DOHH2 (cell line): ENCODE measurements around the gene DCLK2.

Experiments used
- H3F3A ChIP-seq: fragments of 200-600 bp; sonication (generic), shearing (Covaris generic); 2 replicates; pipeline ENCODE4 v1.6.0; 2016; ENCODE audit warnings: antibody characterized with exemption, mild to moderate bottlenecking; ENCODE audit not compliant: control insufficient read depth, insufficient read depth
- H3K27ac ChIP-seq: fragments of 200-600 bp; sonication (generic); 2 replicates; pipeline ENCODE4 v1.5.1; 2014; ENCODE audit warnings: low read depth, mild to moderate bottlenecking, low read length, moderate library complexity
- H3K27me3 ChIP-seq: fragments of 200-600 bp; sonication (generic); 2 replicates; pipeline ENCODE4 v1.6.1; 2014; ENCODE audit warnings: mild to moderate bottlenecking, low read length, mixed read lengths; ENCODE audit not compliant: control insufficient read depth
- H3K36me3 ChIP-seq: fragments of 200-600 bp; sonication (generic); 2 replicates; pipeline ENCODE4 v1.6.1; 2014; ENCODE audit warnings: mild to moderate bottlenecking, low read length, moderate library complexity, mixed read lengths; ENCODE audit not compliant: control insufficient read depth
- H3K4me1 ChIP-seq: fragments of 200-600 bp; sonication (generic); 2 replicates; pipeline ENCODE4 v1.6.1; 2014; ENCODE audit warnings: mild to moderate bottlenecking, low read length, mixed read lengths; ENCODE audit not compliant: control insufficient read depth
- H3K4me2 ChIP-seq: fragments of 200-600 bp; sonication (generic); 2 replicates; pipeline ENCODE4 v1.6.0; 2014; ENCODE audit warnings: mild to moderate bottlenecking, low read length, moderate library complexity
- H3K4me3 ChIP-seq: fragments of 200-600 bp; sonication (generic); 2 replicates; pipeline ENCODE4 v1.5.1; 2014; ENCODE audit warnings: mild to moderate bottlenecking, low read length, mixed read lengths
- H3K79me2 ChIP-seq: fragments of 200-600 bp; sonication (generic); 2 replicates; pipeline ENCODE4 v1.6.1; 2014; ENCODE audit warnings: mild to moderate bottlenecking, low read length, mixed read lengths; ENCODE audit not compliant: control insufficient read depth
- H3K9me2 ChIP-seq: fragments of 200-600 bp; sonication (generic); replicated peaks from 2 replicates; pipeline ENCODE4 v1.6.1; 2014; ENCODE audit warnings: mild to moderate bottlenecking, low read length, mixed read lengths; ENCODE audit not compliant: control insufficient read depth
- H3K9me3 ChIP-seq: fragments of 200-600 bp; sonication (generic); 2 replicates; pipeline ENCODE4 v1.6.1; 2014; ENCODE audit warnings: antibody characterized with exemption, low read length, mixed read lengths; ENCODE audit not compliant: control insufficient read depth, insufficient read depth
- H4K20me1 ChIP-seq: fragments of 200-600 bp; sonication (generic); 2 replicates; pipeline ENCODE4 v1.6.0; 2014; ENCODE audit warnings: low read depth, mild to moderate bottlenecking, antibody characterized with exemption, low read length, moderate library complexity; ENCODE audit not compliant: control insufficient read depth, insufficient read depth
- EZH2phosphoT487 ChIP-seq: fragments of 200-600 bp; sonication (generic); IDR thresholded peaks from 2 replicates; pipeline ENCODE4 v1.6.1; 2017; ENCODE audit warnings: borderline replicate concordance, mild to moderate bottlenecking, antibody characterized with exemption, low read length, moderate library complexity, mixed read lengths
- TF ChIP-seq, protein P1 (sequence below): fragments of 200-600 bp; sonication (generic); IDR thresholded peaks from one replicate; pipeline ENCODE4 v1.5.1; 2014; ENCODE audit warnings: antibody characterized with exemption, mild to moderate bottlenecking, low read depth, low read length; ENCODE audit not compliant: poor library complexity, severe bottlenecking

DCLK2 gene

DNA sequence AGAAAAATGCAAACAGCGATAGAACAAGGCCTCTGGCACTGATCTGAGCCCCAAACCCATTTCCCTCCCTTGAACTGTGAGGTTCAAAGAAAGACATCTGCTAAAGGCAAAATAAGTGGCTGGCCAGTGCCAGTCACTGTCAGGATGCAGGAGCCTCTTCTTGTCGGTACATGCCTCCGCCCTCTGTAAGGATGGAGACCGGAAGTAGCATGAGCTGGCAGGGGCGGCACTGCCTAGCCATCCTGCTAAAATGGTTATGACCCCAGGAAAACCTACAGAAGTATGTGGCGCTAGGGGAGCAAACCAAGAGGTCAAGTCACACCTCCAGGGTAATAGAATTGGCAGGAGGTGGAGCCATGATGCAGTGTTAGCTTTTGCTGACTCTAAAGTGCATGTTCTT is 180.3 kb downstream of the DCLK2 start:
- Histone ChIP-seq H3K9me3 (no peaks in the 10 kb centered on the region), H3K9me2 (no peaks in the 10 kb centered on the region), H3K4me2 (no peak overlapping the region), H3K27ac (no peak overlapping the region), H3K4me3 (no peak overlapping the region), H3K79me2 (no peaks in the 10 kb centered on the region), H3F3A (no peaks in the 10 kb centered on the region), H3K27me3 (no peaks in the 10 kb centered on the region), H3K4me1 (no peaks in the 10 kb centered on the region), H4K20me1 (no peaks in the 10 kb centered on the region), H3K36me3 (no peaks in the 10 kb centered on the region)
- TF ChIP-seq, protein P1, sequence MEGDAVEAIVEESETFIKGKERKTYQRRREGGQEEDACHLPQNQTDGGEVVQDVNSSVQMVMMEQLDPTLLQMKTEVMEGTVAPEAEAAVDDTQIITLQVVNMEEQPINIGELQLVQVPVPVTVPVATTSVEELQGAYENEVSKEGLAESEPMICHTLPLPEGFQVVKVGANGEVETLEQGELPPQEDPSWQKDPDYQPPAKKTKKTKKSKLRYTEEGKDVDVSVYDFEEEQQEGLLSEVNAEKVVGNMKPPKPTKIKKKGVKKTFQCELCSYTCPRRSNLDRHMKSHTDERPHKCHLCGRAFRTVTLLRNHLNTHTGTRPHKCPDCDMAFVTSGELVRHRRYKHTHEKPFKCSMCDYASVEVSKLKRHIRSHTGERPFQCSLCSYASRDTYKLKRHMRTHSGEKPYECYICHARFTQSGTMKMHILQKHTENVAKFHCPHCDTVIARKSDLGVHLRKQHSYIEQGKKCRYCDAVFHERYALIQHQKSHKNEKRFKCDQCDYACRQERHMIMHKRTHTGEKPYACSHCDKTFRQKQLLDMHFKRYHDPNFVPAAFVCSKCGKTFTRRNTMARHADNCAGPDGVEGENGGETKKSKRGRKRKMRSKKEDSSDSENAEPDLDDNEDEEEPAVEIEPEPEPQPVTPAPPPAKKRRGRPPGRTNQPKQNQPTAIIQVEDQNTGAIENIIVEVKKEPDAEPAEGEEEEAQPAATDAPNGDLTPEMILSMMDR, result no peak
- TF ChIP-seq EZH2phosphoT487, result no peak

DNA sequence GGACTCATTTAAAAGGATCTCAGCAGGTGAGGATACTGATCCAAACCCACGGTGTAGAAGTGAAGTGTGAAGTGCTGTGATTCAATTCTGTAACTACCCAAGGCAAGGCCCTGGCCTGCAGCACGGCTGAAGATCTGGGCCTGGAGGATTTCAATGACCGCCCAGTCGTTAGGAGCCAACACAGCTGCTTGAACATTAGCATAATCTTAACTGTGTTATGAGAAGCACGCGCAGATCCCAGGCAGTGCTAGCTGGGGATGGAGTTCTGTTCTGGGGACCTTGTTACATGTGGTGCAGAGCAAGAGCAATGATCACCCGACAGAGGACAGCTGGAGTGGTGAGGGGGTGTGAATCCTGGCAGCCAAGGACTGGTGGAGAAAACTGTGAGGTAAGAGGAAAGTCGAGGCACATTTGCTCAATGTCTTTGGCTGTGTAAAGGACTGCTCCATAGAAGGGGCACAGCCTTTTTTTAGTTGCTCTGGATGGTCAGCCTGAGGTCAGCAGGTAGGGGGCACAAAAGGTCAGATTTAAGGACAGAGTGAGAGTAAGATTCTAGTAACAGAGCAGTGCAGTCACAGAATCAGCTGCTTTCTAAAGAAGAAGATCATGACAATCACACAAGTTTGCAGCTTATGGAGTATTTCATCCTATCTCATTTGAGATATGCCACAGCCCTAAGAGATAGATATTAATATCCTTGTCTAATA is 181.8 kb downstream of the DCLK2 start:
- Histone ChIP-seq H3K27ac (no peak overlapping the region), H3K9me2 (no peaks in the 10 kb centered on the region)
- TF ChIP-seq EZH2phosphoT487, result no peak
- TF ChIP-seq, protein P1, result no peak

DNA sequence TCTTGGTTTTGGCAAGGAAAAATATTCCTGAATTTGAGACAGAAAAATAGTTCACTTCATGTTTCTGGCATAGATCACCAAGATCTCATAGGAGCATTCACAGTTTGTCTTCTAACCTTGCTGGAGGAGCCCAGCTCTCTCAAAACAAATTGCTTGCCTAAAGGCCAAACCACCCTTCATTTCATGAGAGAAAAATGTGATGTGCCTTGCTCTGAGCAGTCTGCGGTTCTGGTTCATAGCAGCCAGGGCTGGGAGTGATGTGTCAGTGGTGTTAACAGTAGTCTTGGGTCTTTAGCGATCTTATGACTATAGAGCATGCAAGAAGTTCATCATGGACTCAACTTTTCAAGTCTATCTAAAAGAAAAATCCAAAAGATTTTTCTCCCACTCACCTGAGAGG is 183.3 kb downstream of the DCLK2 start:
- H3K9me3 ChIP-seq, result no peaks in the 10 kb centered on the region
- no peak overlapping the region for H3K4me3 ChIP-seq
- TF ChIP-seq, protein P1, result no peak
- no peak for TF ChIP-seq EZH2phosphoT487
- H3K4me2 ChIP-seq, result no peak overlapping the region
- no peaks in the 10 kb centered on the region for H3K79me2 ChIP-seq
- H3K4me1 ChIP-seq, result no peaks in the 10 kb centered on the region
- no peaks in the 10 kb centered on the region for H3K9me2 ChIP-seq
- no peaks in the 10 kb centered on the region for H3K36me3 ChIP-seq
- H3K27me3 ChIP-seq, result no peaks in the 10 kb centered on the region
- no peak overlapping the region for H3K27ac ChIP-seq
- H4K20me1 ChIP-seq, result no peaks in the 10 kb centered on the region
- H3F3A ChIP-seq, result no peaks in the 10 kb centered on the region

More for the DNA sequence above, 181.8 kb downstream of the DCLK2 start:
- Histone ChIP-seq H3K9me3 (no peaks in the 10 kb centered on the region), H3K4me2 (no peak overlapping the region), H3F3A (no peaks in the 10 kb centered on the region), H4K20me1 (no peaks in the 10 kb centered on the region), H3K79me2 (no peaks in the 10 kb centered on the region), H3K4me1 (no peaks in the 10 kb centered on the region), H3K4me3 (no peak overlapping the region), H3K27me3 (no peaks in the 10 kb centered on the region), H3K36me3 (no peaks in the 10 kb centered on the region)
